CD8-positive, alpha-beta memory T cell (primary cell): ENCODE results near the gene AGBL3. TPM values are rescaled to one million over a fixed set of nuclear protein-coding genes. Genes with fewer than 3 reads are reported as not detected.
A peak's percentile ranks its signal among the peaks of the same experiment; 100 is the strongest.

ENCODE experiments used
- CTCF ChIA-PET: fragments of 350-600 bp; sonication (Branson Sonifier 250); formaldehyde crosslinking; loops from one replicate; lab custom pipeline; 2021; ENCODE audit warnings: antibody characterized with exemption; lab: Charles Lee
- POLR2A ChIA-PET: fragments of 350-600 bp; sonication (Branson Sonifier 250); formaldehyde crosslinking; loops from one replicate; lab custom pipeline; 2021; ENCODE audit warnings: antibody characterized with exemption; lab: Charles Lee
- DNase-seq, 5 donors: peaks; one replicate each; pipeline versions ENCODE4 v3.0.0 to v3.0.0-alpha.2; 2020 to 2022; ENCODE audit warnings: mixed read lengths in 1 of 5
- H3K27ac ChIP-seq: one replicate; pipeline ENCODE4 v1.7.0; 2013; ENCODE audit warnings: low read depth, mild to moderate bottlenecking, low read length, moderate library complexity
- H3K27me3 ChIP-seq: 2 replicates; pipeline ENCODE4 v1.7.0; 2013; ENCODE audit warnings: low read length, mild to moderate bottlenecking; ENCODE audit not compliant: insufficient read depth, poor library complexity, severe bottlenecking
- H3K36me3 ChIP-seq: 2 replicates; pipeline ENCODE4 v1.7.0; 2013; ENCODE audit warnings: mild to moderate bottlenecking, low read length, moderate library complexity; ENCODE audit not compliant: insufficient read depth
- H3K4me1 ChIP-seq: 2 replicates; pipeline ENCODE4 v1.7.0; 2013; ENCODE audit warnings: mild to moderate bottlenecking, low read length, moderate library complexity; ENCODE audit not compliant: insufficient read depth
- H3K4me3 ChIP-seq: 2 replicates; pipeline ENCODE4 v1.7.0; 2013; ENCODE audit warnings: mild to moderate bottlenecking, low read length
- H3K9me3 ChIP-seq: 2 replicates; pipeline ENCODE4 v1.7.0; 2013; ENCODE audit warnings: mild to moderate bottlenecking, low read length
- H3K27ac Mint-ChIP-seq, 8 donors: one replicate each; pipeline ENCODE4 v1.8.0; 2020 to 2021; ENCODE audit warnings: mixed read lengths in 8 of 8, mild to moderate bottlenecking in 6 of 8, inconsistent platforms in 3 of 8, moderate library complexity in 3 of 8
- H3K27me3 Mint-ChIP-seq, 2 donors: one replicate each; pipeline ENCODE4 v1.8.0; 2020 to 2021; ENCODE audit warnings: mixed read lengths in 2 of 2, mild to moderate bottlenecking in 1 of 2, moderate library complexity in 1 of 2
- H3K36me3 Mint-ChIP-seq, 3 donors: one replicate each; pipeline ENCODE4 v1.8.0; 2020 to 2021; ENCODE audit warnings: mixed read lengths in 3 of 3, inconsistent platforms in 1 of 3, mild to moderate bottlenecking in 1 of 3
- H3K4me1 Mint-ChIP-seq, 3 donors: one replicate each; pipeline ENCODE4 v1.8.0; 2020 to 2021; ENCODE audit warnings: mixed read lengths in 3 of 3, inconsistent platforms in 1 of 3, mild to moderate bottlenecking in 1 of 3
- H3K4me3 Mint-ChIP-seq, 7 donors: one replicate each; pipeline ENCODE4 v1.8.0; 2020 to 2021; ENCODE audit warnings: mixed read lengths in 7 of 7, mild to moderate bottlenecking in 6 of 7, moderate library complexity in 4 of 7, inconsistent platforms in 2 of 7
- H3K9me3 Mint-ChIP-seq, 5 donors: one replicate each; pipeline ENCODE4 v1.8.0; 2020 to 2022; ENCODE audit warnings: mixed read lengths in 5 of 5, mild to moderate bottlenecking in 3 of 5, moderate library complexity in 2 of 5, inconsistent platforms in 1 of 5
- polyA plus RNA-seq: library from polyadenylated mRNA; unstranded; fragments of 300-500 nt; fragmentation: Illumina TruSeq; gene quantifications from one replicate; pipeline ENCODE4 v1.2.3, GENCODE V29; 2021
- total RNA-seq, 2 experiments: library from RNA; stranded (reverse); gene quantifications; one replicate each; pipeline ENCODE4 v1.2.3, GENCODE V29; 2021

Gene AGBL3
- total and polyA plus RNA-seq, 3 experiments from 2014 or later: 0.10 to 3.2 (median 2.5) TPM

DNA sequence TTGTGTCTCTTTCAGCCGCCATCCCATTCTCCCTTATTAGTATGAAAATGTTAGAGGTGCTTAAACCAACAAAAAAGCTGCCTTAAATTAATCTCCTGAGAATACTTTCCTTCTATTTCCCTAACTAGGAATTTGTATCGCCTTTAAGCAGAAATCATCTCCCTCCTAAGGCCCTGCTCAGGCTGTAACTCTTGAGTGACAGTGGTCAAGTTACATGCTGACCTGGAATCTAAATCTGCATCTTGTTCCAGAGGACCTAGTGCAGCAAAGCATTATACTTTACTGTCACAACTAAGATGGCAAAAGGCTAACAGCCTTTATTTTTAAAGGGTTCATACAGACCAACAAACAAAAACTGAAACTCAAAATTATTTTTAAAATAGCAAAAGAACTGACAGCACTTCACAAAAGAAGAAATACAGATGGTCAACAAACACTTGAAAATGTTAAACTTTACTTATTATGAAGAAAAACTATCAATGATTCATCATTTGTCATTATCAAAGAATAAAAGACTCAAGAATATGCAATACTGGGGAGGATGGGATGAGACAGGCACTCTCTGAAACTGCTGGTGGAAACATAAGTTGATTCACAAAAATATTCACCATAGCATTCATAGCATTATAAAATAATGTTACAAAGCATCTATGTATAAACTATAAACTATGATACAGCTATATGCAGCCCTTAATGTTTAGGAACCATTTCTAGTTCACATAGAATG is 173.2 kb downstream of the AGBL3 start:
- Mint-ChIP-seq H3K27ac (peak overlapping the region in 7 of 8 donors; percentile 10 to 86 (median 80)), H3K27me3 (no peaks in the 10 kb centered on the region), H3K4me3 (peak overlapping the region in 2 of 7 donors; percentile 13 to 32), H3K4me1 (peaks cover 58 to 90% (median 86%) of the 10 kb centered on the region in 3 donors), H3K36me3 (peaks cover 27 to 69% (median 37%) of the 10 kb centered on the region in 3 donors), H3K9me3 (peaks cover 20 to 27% (median 26%) of the 10 kb centered on the region in 5 donors)
- no peak overlapping the region for H3K4me3 ChIP-seq
- ChIA-PET CTCF (interaction anchor here (2.3 to 3.3 kb wide), 3 partner anchors 11 to 173 kb away, joined by 8 to 28 read pairs (median 9); partner anchors contain the start of genes AGBL3 and CYREN), POLR2A (interaction anchor here (1.4 to 1.9 kb wide), 2 partner anchors 9 to 11 kb away, joined by 4 to 7 read pairs; partner anchors contain the start of gene CYREN)
- peaks cover 42% of the 10 kb centered on the region for H3K4me1 ChIP-seq
- peaks cover 20% of the 10 kb centered on the region for H3K36me3 ChIP-seq
- no peaks in the 10 kb centered on the region for H3K27me3 ChIP-seq
- DNase-seq: no peak
- H3K9me3 ChIP-seq: peaks cover 20% of the 10 kb centered on the region
- H3K27ac ChIP-seq: peak overlapping the region; percentile 74

DNA sequence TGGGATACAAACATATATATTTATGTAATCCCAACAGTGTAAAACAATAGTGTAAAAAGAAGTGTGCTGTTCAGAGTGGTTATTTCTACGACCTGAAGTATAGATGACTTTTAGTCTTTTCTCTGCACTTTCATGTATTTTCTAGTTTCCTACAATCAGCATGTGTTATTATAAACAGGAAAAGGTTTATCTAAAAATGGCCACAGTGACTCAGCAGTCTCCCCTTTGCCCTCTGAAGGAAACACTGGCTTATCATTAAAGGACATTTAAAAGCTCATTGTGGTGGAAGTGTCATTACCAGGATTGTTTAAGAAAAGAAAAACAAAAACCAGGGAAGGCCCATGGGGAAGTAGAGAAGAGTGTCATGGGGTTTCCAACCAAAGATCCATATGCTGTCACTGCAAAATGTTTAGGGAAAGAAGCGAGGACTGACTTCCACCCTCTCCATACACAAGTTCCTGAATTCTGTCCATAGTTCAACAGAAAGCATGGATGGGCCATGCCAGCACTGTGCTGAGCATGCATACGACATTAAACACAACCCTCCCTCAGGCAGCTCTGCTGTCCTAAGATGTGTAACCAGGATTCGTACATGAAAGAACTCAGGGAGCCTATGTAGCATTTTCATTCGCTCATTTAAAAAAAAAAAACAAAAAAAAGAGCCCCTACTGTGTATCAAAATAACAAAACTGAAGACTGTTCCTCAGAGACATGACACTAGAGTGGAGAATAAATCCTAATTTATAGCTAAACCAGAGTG is 174.0 kb downstream of the AGBL3 start:
- peaks cover 57 to 88% (median 79%) of the 10 kb centered on the region in 3 donors for H3K4me1 Mint-ChIP-seq

DNA sequence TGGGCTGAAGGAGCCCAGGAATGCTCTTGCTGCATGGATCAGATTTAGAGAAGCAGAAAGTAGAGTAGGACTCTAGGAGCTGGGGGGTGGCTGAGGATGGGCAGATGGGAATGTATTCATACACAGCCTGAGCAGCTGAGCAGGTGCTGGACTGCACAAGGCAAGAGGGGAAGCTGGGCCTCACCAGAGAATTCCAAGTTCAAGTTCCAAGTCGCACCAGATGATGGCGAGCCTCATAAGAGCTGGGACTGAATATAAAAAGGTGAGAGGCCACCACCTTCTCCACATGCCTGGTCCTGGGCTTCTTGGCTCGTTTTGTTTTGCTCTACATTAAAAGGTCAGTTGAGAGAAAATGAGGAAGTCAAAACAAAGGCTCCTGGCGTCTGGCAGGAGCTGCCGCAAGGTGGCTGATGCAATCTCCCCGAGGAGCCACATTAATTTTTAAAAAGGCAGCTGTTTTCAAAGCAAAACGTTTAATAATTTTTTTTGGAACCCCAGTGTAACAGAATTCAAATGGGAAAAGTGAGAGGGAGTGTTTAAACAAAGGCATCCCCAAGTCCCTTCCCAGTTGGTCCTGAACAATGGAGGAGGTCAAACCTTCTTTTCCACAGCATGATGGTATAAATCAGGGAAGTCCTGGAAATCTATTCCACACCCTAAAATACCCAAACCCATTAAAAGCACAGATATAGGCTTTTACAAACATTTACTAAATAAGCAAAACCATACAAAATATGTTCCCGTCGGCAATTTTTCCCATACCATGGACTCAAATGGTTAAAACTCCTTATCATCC is 174.7 kb downstream of the AGBL3 start:
- Histone ChIP-seq H3K27ac (peak overlapping the region; percentile 74), H3K27me3 (no peaks in the 10 kb centered on the region), H3K9me3 (peaks cover 9% of the 10 kb centered on the region), H3K36me3 (peaks cover 30% of the 10 kb centered on the region), H3K4me3 (no peak overlapping the region), H3K4me1 (peaks cover 42% of the 10 kb centered on the region)
- Mint-ChIP-seq H3K36me3 (peaks cover 21 to 72% (median 22%) of the 10 kb centered on the region in 3 donors), H3K4me3 (peak overlapping the region in 2 of 7 donors; percentile 3 to 10), H3K4me1 (peaks cover 60 to 92% (median 79%) of the 10 kb centered on the region in 3 donors), H3K27me3 (no peaks in the 10 kb centered on the region), H3K9me3 (peaks cover 10 to 12% (median 11%) of the 10 kb centered on the region in 5 donors), H3K27ac (peak overlapping the region in 7 of 8 donors; percentile 36 to 92 (median 77))
- DNase-seq: no peak
- POLR2A ChIA-PET: interaction anchor here (1.0 to 1.9 kb wide), 2 partner anchors 8 to 13 kb away, joined by 3 to 7 read pairs; partner anchors contain the start of gene TMEM140
- CTCF ChIA-PET: interaction anchor here (2.3 to 3.3 kb wide), 2 partner anchors 9 to 174 kb away, joined by 8 to 28 read pairs; partner anchors contain the start of genes AGBL3 and CYREN

More for the DNA sequence above, 174.0 kb downstream of the AGBL3 start:
- Histone ChIP-seq H3K27me3 (no peaks in the 10 kb centered on the region), H3K9me3 (peaks cover 16% of the 10 kb centered on the region), H3K27ac (peak overlapping the region; percentile 74), H3K36me3 (peaks cover 22% of the 10 kb centered on the region), H3K4me3 (no peak overlapping the region), H3K4me1 (peaks cover 42% of the 10 kb centered on the region)
- peaks cover 24 to 71% (median 29%) of the 10 kb centered on the region in 3 donors for H3K36me3 Mint-ChIP-seq
- peak overlapping the region; percentile 13 to 92 (median 76) for H3K27ac Mint-ChIP-seq
- ChIA-PET POLR2A (interaction anchor here (1.0 to 1.9 kb wide), 3 partner anchors 9 to 12 kb away, joined by 3 to 7 read pairs (median 4); partner anchors contain the start of genes CYREN and TMEM140), CTCF (interaction anchor here (2.3 to 3.3 kb wide), 2 partner anchors 10 to 174 kb away, joined by 8 to 28 read pairs; partner anchors contain the start of genes AGBL3 and CYREN)
- H3K9me3 Mint-ChIP-seq: peaks cover 14 to 20% (median 19%) of the 10 kb centered on the region in 5 donors
- H3K27me3 Mint-ChIP-seq: no peaks in the 10 kb centered on the region
- H3K4me3 Mint-ChIP-seq: peak overlapping the region in 5 of 7 donors; percentile 13 to 59 (median 42)
- no peak for DNase-seq

DNA sequence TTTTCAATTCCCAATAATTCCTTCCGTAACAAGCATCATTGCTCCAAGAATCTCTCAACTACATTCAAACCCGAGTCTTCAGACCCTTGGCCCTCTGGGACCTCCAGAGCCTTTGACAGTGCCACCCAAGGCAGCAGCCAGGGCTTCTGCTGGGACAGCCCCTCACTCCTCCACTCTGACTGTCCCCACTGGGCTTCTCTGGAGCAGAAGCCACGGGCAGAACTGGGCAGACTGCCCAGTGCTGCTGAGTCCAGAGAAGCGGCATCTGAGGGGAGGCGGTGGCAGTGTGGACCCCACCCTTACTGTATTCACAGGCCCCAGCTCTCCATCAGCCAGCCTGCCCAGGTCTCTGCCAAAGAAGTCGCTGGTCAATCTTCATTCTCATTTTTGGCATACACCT is 175.4 kb downstream of the AGBL3 start:
- H3K4me3 ChIP-seq: no peak overlapping the region
- ChIA-PET CTCF (interaction anchor here (1.5 to 3.3 kb wide), 3 partner anchors 8 to 175 kb away, joined by 5 to 28 read pairs (median 8); partner anchors contain the start of genes AGBL3 and CYREN), POLR2A (interaction anchor here (1.9 kb wide), 1 partner anchor 7 kb away, joined by 7 read pairs; no protein-coding TSS in a partner anchor)
- H3K27ac ChIP-seq: peak overlapping the region; percentile 74
- peaks cover 42% of the 10 kb centered on the region for H3K4me1 ChIP-seq
- H3K36me3 ChIP-seq: peaks cover 35% of the 10 kb centered on the region
- DNase-seq: no peak
- Mint-ChIP-seq H3K27ac (peak overlapping the region in 7 of 8 donors; percentile 2 to 92 (median 77)), H3K4me1 (peaks cover 61 to 92% (median 76%) of the 10 kb centered on the region in 3 donors), H3K4me3 (no peak overlapping the region), H3K9me3 (peaks cover 4 to 6% (median 5%) of the 10 kb centered on the region in 5 donors), H3K27me3 (no peaks in the 10 kb centered on the region), H3K36me3 (peaks cover 15 to 72% (median 15%) of the 10 kb centered on the region in 3 donors)
- peaks cover 4% of the 10 kb centered on the region for H3K9me3 ChIP-seq
- H3K27me3 ChIP-seq: no peaks in the 10 kb centered on the region

DNA sequence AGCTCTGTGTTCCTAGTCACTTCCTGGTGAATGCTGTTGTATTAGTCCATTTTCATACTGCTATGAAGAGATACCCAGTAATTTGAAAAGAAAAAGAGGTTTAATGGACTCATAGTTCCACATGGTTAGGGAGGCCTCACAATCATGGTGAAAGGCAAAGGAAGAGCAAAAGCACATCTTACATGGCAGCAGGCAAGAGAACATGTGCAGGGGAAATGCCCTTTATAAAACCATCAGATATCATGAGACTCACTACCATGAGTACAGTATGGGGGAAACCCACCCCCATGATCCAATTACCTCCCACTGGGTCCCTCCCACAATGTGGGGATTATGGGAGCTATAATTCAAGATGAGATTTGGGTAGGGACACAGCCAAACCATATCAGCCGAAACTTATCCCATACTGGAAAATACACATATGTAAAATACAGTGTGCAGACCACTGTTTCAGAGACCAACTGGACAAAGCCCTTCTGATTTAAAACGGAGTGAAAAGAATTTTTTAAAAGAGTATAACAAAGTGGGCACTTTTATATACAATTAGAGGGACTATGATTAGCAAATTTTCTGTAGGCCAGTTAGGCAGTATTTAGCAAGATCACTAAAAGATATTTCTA is 176.2 kb downstream of the AGBL3 start:
- Mint-ChIP-seq H3K27me3 (no peaks in the 10 kb centered on the region), H3K9me3 (no peaks in the 10 kb centered on the region), H3K36me3 (peaks cover 10 to 71% (median 12%) of the 10 kb centered on the region in 3 donors), H3K27ac (peak overlapping the region; percentile 32 to 91 (median 70)), H3K4me3 (no peak overlapping the region), H3K4me1 (peaks cover 59 to 92% (median 76%) of the 10 kb centered on the region in 3 donors)
- Histone ChIP-seq H3K4me1 (peaks cover 36% of the 10 kb centered on the region), H3K9me3 (no peaks in the 10 kb centered on the region), H3K4me3 (no peak overlapping the region), H3K36me3 (peaks cover 36% of the 10 kb centered on the region), H3K27me3 (no peaks in the 10 kb centered on the region), H3K27ac (no peak overlapping the region)
- ChIA-PET CTCF (interaction anchor here (1.5 to 3.3 kb wide), 2 partner anchors 8 to 176 kb away, joined by 5 to 28 read pairs; partner anchors contain the start of genes AGBL3 and CYREN), POLR2A (no interaction called here)
- no peak for DNase-seq

DNA sequence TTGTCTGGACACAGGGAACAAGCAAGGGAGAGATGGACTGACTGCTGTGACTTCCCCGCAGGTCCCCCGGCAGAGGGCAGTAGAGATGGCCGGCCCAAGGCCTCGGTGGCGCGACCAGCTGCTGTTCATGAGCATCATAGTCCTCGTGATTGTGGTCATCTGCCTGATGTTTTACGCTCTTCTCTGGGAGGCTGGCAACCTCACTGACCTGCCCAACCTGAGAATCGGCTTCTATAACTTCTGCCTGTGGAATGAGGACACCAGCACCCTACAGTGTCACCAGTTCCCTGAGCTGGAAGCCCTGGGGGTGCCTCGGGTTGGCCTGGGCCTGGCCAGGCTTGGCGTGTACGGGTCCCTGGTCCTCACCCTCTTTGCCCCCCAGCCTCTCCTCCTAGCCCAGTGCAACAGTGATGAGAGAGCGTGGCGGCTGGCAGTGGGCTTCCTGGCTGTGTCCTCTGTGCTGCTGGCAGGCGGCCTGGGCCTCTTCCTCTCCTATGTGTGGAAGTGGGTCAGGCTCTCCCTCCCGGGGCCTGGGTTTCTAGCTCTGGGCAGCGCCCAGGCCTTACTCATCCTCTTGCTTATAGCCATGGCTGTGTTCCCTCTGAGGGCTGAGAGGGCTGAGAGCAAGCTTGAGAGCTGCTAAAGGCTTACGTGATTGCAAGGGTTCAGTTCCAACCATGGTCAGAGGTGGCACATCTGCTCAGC is 178.2 kb downstream of the AGBL3 start:
- Mint-ChIP-seq H3K27me3 (no peaks in the 10 kb centered on the region), H3K36me3 (peaks cover 10 to 82% (median 12%) of the 10 kb centered on the region in 3 donors), H3K4me3 (peak overlapping the region in 1 of 7 donors; percentile 14), H3K9me3 (no peaks in the 10 kb centered on the region), H3K4me1 (peaks cover 64 to 92% (median 80%) of the 10 kb centered on the region in 3 donors), H3K27ac (peak overlapping the region in 7 of 8 donors; percentile 47 to 87 (median 83))
- ChIA-PET POLR2A (interaction anchor here (1.4 kb wide), 1 partner anchor 17 kb away, joined by 4 read pairs; the partner anchor contains the start of gene TMEM140), CTCF (interaction anchor here (0.9 to 3.0 kb wide), 3 partner anchors 17 to 178 kb away, joined by 3 to 14 read pairs (median 11); partner anchors contain the start of genes AGBL3 and TMEM140)
- Histone ChIP-seq H3K4me3 (no peak overlapping the region), H3K9me3 (no peaks in the 10 kb centered on the region), H3K27ac (no peak overlapping the region), H3K27me3 (no peaks in the 10 kb centered on the region), H3K4me1 (peaks cover 30% of the 10 kb centered on the region), H3K36me3 (peaks cover 37% of the 10 kb centered on the region)
- no peak for DNase-seq
